Mucosa of rectum (tissue), 2 donors: ENCODE data around the gene NDUFS2.

Source experiments
- H3K27ac ChIP-seq, 2 donors: one replicate each; pipeline ENCODE4 v1.7.0; 2013; ENCODE audit warnings: inconsistent platforms in 2 of 2, low read depth in 2 of 2, low read length in 2 of 2
- H3K27me3 ChIP-seq, 2 donors: one replicate each; pipeline ENCODE4 v1.7.0; 2013; ENCODE audit warnings: low read length in 2 of 2; ENCODE audit not compliant: control insufficient read depth in 2 of 2, insufficient read depth in 2 of 2
- H3K36me3 ChIP-seq, 2 donors: one replicate each; pipeline ENCODE4 v1.7.0; 2013; ENCODE audit warnings: low read length in 2 of 2; ENCODE audit not compliant: control insufficient read depth in 2 of 2, insufficient read depth in 2 of 2
- H3K4me1 ChIP-seq, 2 donors: one replicate each; pipeline ENCODE4 v1.7.0; 2013; ENCODE audit warnings: low read length in 2 of 2, mild to moderate bottlenecking in 1 of 2; ENCODE audit not compliant: control insufficient read depth in 2 of 2, insufficient read depth in 2 of 2
- H3K4me3 ChIP-seq, 2 donors: one replicate each; pipeline ENCODE4 v1.7.0; 2013; ENCODE audit warnings: low read length in 2 of 2
- H3K9ac ChIP-seq, 2 donors: one replicate each; pipeline ENCODE4 v1.7.0; 2013; ENCODE audit warnings: low read length in 2 of 2, low read depth in 1 of 2, mild to moderate bottlenecking in 1 of 2
- H3K9me3 ChIP-seq, 2 donors: one replicate each; pipeline ENCODE4 v1.7.0; 2013; ENCODE audit warnings: low read length in 2 of 2; ENCODE audit not compliant: control insufficient read depth in 2 of 2
- donor health status: healthy.
- donor health status: Normal muscosa, but diverticular disease.

NDUFS2 gene

GRCh38 chr1:161200992-161201835 is 953 bp upstream of the NDUFS2 start:
- no peaks in the 10 kb centered on the region for H3K27me3 ChIP-seq
- peak overlapping the region; percentile 96 to 97 for H3K27ac ChIP-seq
- no peaks in the 10 kb centered on the region for H3K9me3 ChIP-seq
- peak overlapping the region; percentile 80 to 99 for H3K4me3 ChIP-seq
- peak overlapping the region; percentile 84 to 100 for H3K9ac ChIP-seq
- peaks cover 11 to 25% of the 10 kb centered on the region in 2 donors for H3K36me3 ChIP-seq
- peaks cover 38 to 42% of the 10 kb centered on the region in 2 donors for H3K4me1 ChIP-seq

GRCh38 chr1:161206411-161207140 is 4.4 kb downstream of the NDUFS2 start:
- Histone ChIP-seq H3K27me3 (no peaks in the 10 kb centered on the region), H3K27ac (peak overlapping the region; percentile 62 to 75), H3K4me3 (no peak overlapping the region), H3K9me3 (no peaks in the 10 kb centered on the region), H3K4me1 (peaks cover 11 to 14% of the 10 kb centered on the region in 2 donors), H3K9ac (no peak overlapping the region), H3K36me3 (peaks cover 46 to 66% of the 10 kb centered on the region in 2 donors)

GRCh38 chr1:161207173-161207572 is 5.0 kb downstream of the NDUFS2 start:
- H3K9me3 ChIP-seq: no peaks in the 10 kb centered on the region
- peak overlapping the region; percentile 62 to 75 for H3K27ac ChIP-seq
- peaks cover 9 to 11% of the 10 kb centered on the region in 2 donors for H3K4me1 ChIP-seq
- H3K27me3 ChIP-seq: no peaks in the 10 kb centered on the region
- peaks cover 48 to 72% of the 10 kb centered on the region in 2 donors for H3K36me3 ChIP-seq
- H3K9ac ChIP-seq: no peak overlapping the region
- no peak overlapping the region for H3K4me3 ChIP-seq

GRCh38 chr1:161209790-161210409 is 7.7 kb downstream of the NDUFS2 start:
- Histone ChIP-seq H3K4me1 (peaks cover 0 to 2% of the 10 kb centered on the region in 2 donors), H3K9ac (no peak overlapping the region), H3K27ac (no peak overlapping the region)

GRCh38 chr1:161214369-161214768 is 12.2 kb downstream of the NDUFS2 start:
- Histone ChIP-seq H3K4me3 (no peak overlapping the region), H3K27ac (peak overlapping the region in 1 of 2 donors; percentile 43), H3K36me3 (peaks cover 38 to 51% of the 10 kb centered on the region in 2 donors), H3K9me3 (no peaks in the 10 kb centered on the region), H3K9ac (no peak overlapping the region), H3K4me1 (peaks cover 2 to 3% of the 10 kb centered on the region in 2 donors), H3K27me3 (no peaks in the 10 kb centered on the region)

More at GRCh38 chr1:161209790-161210409, 7.7 kb downstream of the NDUFS2 start:
- Histone ChIP-seq H3K4me3 (no peak overlapping the region), H3K27me3 (no peaks in the 10 kb centered on the region), H3K36me3 (peaks cover 65 to 82% of the 10 kb centered on the region in 2 donors), H3K9me3 (no peaks in the 10 kb centered on the region)

- Histone ChIP-seq H3K4me1 (peaks cover 2 to 3% of the 10 kb centered on the region in 2 donors), H3K4me3 (peak within 1 kb of the TSS; percentile 18 to 46), H3K36me3 (peaks cover 33 to 44% of the 10 kb centered on the region in 2 donors), H3K27me3 (no peaks in the 10 kb centered on the region), H3K27ac (peak within 1 kb of the TSS in 1 of 2 donors; percentile 43), H3K9ac (peak within 1 kb of the TSS; percentile 5 to 42), H3K9me3 (no peaks in the 10 kb centered on the region)
Observed at GRCh38 chr1:161215076-161215475, 12.9 kb downstream of the NDUFS2 start, which contains the start of gene FCER1G. Gene FCER1G (plus strand): TSS chr1:161215295. CDS start chr1:161215322, 27 bp downstream.

GRCh38 chr1:161216945-161217712 is 15.0 kb downstream of the NDUFS2 start:
- Histone ChIP-seq H3K27ac (peak overlapping the region; percentile 54 to 65), H3K9ac (peak overlapping the region in 1 of 2 donors; percentile 26), H3K36me3 (peaks cover 22 to 25% of the 10 kb centered on the region in 2 donors), H3K4me1 (peaks cover 0 to 3% of the 10 kb centered on the region in 2 donors), H3K27me3 (no peaks in the 10 kb centered on the region), H3K9me3 (no peaks in the 10 kb centered on the region), H3K4me3 (peak overlapping the region; percentile 17 to 53)

GRCh38 chr1:161217831-161218230 is 15.7 kb downstream of the NDUFS2 start:
- Histone ChIP-seq H3K36me3 (peaks cover 17 to 19% of the 10 kb centered on the region in 2 donors), H3K9ac (no peak overlapping the region), H3K27me3 (no peaks in the 10 kb centered on the region), H3K9me3 (no peaks in the 10 kb centered on the region), H3K27ac (no peak overlapping the region), H3K4me1 (peaks cover 0 to 3% of the 10 kb centered on the region in 2 donors), H3K4me3 (peak overlapping the region in 1 of 2 donors; percentile 15)

- Histone ChIP-seq H3K9ac (no peak overlapping the region), H3K27me3 (no peaks in the 10 kb centered on the region), H3K4me1 (peaks cover 0 to 3% of the 10 kb centered on the region in 2 donors), H3K27ac (no peak overlapping the region), H3K36me3 (peaks cover 11 to 13% of the 10 kb centered on the region in 2 donors), H3K9me3 (no peaks in the 10 kb centered on the region), H3K4me3 (no peak overlapping the region)
Observed at GRCh38 chr1:161218301-161219077, 16.3 kb downstream of the NDUFS2 start.
